ENCODE data around the gene ADCY7.

Gene ADCY7

DNA sequence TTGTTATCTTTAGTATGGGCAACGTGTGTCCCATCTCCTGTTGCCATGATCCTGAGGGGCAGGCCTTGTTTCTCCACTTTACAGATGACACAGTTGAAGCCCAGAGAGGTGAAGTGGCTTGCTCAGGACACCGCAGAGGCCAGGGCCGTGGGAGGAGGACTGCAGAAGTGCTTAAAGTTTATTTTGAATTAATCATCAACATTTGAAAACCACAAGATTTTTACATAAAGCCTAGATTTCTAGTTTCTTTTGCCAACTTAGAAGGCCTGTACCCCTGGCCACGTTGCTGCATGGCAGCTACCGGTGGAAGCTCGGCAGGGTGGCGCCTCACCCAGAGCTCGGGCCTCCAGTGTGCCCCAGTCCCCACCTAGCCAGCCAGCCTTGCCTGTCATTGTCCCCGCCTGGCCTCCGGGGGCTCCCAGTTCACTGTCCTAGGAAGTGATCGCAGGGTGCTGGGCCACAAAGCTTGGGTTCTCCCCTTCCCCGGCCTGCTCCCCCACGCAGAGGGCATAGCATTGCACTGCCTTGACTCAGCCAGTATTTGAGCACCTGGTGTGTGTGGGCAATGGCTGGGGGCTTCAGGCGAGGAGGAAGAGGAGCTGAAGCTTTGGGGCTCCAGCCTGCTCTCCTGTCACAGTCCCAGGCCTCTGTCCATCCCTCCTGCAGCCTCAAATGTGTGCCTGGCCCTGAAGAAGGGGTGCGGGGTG, 14.8 kb upstream of the ADCY7 start:
- no peak overlapping the region for H3K4me3 ChIP-seq (ENCODE audit: low read depth, low read length)
- H3K9me3 ChIP-seq (ENCODE audit: control insufficient read depth, insufficient read depth, low read depth, low read length): no peaks in the 10 kb centered on the region
- no peaks in the 10 kb centered on the region for H3K36me3 ChIP-seq (ENCODE audit: control insufficient read depth, insufficient read depth, low read length)
- no peaks in the 10 kb centered on the region for H3K27me3 ChIP-seq (ENCODE audit: control insufficient read depth, insufficient read depth, low read length)
- peaks cover 16% of the 10 kb centered on the region for H3K4me1 ChIP-seq (ENCODE audit: control insufficient read depth, insufficient read depth, low read length)
- no peak overlapping the region for H3K27ac ChIP-seq (ENCODE audit: low read depth, low read length)
- no peak overlapping the region for H3K9ac ChIP-seq (ENCODE audit: low read length)

DNA sequence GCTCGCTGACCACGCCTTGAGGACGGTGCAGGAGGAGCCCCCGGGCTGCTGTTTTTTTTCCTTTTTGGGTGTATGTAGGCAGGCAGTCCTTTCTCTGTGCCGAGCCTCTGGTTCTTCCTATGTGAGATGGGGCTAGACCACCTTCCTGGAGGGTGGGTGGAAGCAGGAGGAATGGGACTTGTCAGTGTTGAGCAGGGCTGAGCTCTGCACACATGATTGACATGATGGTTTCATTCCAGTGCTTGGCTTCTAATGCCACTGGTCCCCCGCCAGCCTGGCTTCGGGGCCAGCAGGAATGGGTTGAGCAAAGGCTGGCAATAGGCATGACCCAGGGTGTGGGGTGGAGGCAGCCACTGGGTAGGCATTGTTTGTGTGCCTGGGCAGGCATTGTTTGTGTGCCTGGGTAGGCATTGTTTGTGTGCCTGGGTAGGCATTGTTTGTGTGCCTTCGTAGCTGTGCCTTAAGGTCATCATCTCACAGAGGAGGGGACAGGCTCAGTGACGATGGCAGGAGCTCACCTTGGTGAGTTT, 14.2 kb upstream of the ADCY7 start:
- no peak overlapping the region for H3K9ac ChIP-seq (ENCODE audit: low read length)
- no peaks in the 10 kb centered on the region for H3K27me3 ChIP-seq (ENCODE audit: control insufficient read depth, insufficient read depth, low read length)
- H3K36me3 ChIP-seq (ENCODE audit: control insufficient read depth, insufficient read depth, low read length): no peaks in the 10 kb centered on the region
- no peak overlapping the region for H3K4me3 ChIP-seq (ENCODE audit: low read depth, low read length)
- H3K4me1 ChIP-seq (ENCODE audit: control insufficient read depth, insufficient read depth, low read length): peaks cover 16% of the 10 kb centered on the region
- no peak overlapping the region for H3K27ac ChIP-seq (ENCODE audit: low read depth, low read length)
- no peaks in the 10 kb centered on the region for H3K9me3 ChIP-seq (ENCODE audit: control insufficient read depth, insufficient read depth, low read depth, low read length)

DNA sequence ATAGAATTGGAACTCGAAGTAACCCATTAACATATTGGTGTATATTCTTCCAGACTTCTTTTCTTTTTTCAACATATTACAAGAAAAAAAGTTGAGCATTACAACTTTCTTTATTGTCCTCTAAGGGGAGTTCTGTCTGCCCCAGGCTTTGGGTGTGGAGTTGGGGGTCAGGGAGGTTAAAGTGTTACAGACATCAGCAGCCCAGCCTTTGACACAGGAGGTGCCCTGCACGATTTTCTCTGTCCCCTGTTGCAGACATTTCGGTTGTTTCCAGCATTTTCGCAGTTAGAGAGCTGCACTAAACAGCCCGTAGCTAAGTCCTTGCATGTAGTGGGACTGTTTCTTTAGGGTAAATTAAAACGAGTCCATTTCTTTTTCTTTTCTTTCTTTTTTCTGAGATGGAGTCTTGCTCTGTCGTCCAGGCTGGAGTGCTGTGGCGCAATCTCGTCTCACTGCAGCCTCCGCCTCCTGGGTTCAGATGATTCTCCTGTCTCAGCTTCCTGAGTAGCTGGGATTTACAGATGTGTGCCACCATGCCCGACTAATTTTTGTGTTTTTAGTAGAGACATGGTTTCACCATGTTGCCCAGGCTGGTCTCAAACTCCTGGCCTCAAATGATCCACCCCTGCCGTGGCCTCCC, 13.4 kb upstream of the ADCY7 start:
- H3K27ac ChIP-seq (ENCODE audit: low read depth, low read length): no peak overlapping the region
- no peak overlapping the region for H3K9ac ChIP-seq (ENCODE audit: low read length)

DNA sequence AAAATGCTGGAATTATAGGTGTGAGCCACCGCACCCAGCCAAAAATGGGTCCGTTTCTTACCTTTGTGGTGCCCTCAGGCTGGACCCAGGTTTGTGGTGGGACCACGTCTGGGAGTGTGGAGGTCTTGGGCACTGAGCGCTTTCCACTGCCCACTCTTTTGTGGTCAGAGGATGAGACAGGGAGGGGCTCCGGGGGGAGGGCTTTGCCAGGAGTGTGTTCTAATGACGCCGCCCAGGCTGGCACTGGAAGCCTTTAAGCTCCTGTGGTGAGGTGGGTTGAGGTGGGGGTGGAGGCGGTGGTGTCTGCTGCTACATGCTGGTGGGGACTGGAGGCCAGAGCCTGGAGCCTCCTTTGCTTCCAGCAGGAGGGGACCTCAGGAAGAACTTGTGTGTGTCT, 12.8 kb upstream of the ADCY7 start:
- Histone ChIP-seq H3K27me3 (ENCODE audit: control insufficient read depth, insufficient read depth, low read length) (no peaks in the 10 kb centered on the region), H3K36me3 (ENCODE audit: control insufficient read depth, insufficient read depth, low read length) (no peaks in the 10 kb centered on the region), H3K9me3 (ENCODE audit: control insufficient read depth, insufficient read depth, low read depth, low read length) (no peaks in the 10 kb centered on the region), H3K4me1 (ENCODE audit: control insufficient read depth, insufficient read depth, low read length) (peaks cover 9% of the 10 kb centered on the region; the same call in 1 of the 2 replicates), H3K27ac (ENCODE audit: low read depth, low read length) (no peak overlapping the region), H3K4me3 (ENCODE audit: low read depth, low read length) (no peak overlapping the region), H3K9ac (ENCODE audit: low read length) (no peak overlapping the region)

More for the DNA sequence above, 13.4 kb upstream of the ADCY7 start:
- no peaks in the 10 kb centered on the region for H3K27me3 ChIP-seq (ENCODE audit: control insufficient read depth, insufficient read depth, low read length)
- no peaks in the 10 kb centered on the region for H3K36me3 ChIP-seq (ENCODE audit: control insufficient read depth, insufficient read depth, low read length)
- H3K9me3 ChIP-seq (ENCODE audit: control insufficient read depth, insufficient read depth, low read depth, low read length): no peaks in the 10 kb centered on the region
- H3K4me1 ChIP-seq (ENCODE audit: control insufficient read depth, insufficient read depth, low read length): peaks cover 13% of the 10 kb centered on the region
- H3K4me3 ChIP-seq (ENCODE audit: low read depth, low read length): no peak overlapping the region

DNA sequence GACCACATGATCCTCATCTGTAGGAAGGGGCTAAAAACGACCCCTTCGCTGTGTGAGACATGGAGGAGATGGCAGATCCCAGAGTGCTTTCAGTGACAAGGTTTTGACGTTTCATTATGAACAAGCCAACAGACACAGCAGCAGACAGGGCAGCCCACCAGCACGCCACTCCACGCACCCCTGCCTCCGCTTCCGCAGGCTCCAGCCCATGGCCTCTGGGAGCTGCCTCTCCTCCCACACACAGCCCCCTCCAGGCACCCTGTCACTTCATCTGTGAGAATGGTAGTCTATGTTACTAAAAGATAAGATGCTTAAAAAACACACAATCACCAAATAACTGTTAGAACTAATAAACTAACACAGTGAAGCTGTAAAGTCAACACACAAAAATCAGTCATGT, 12.3 kb upstream of the ADCY7 start:
- Histone ChIP-seq H3K27me3 (ENCODE audit: control insufficient read depth, insufficient read depth, low read length) (no peaks in the 10 kb centered on the region), H3K4me3 (ENCODE audit: low read depth, low read length) (no peak overlapping the region), H3K9me3 (ENCODE audit: control insufficient read depth, insufficient read depth, low read depth, low read length) (no peaks in the 10 kb centered on the region), H3K4me1 (ENCODE audit: control insufficient read depth, insufficient read depth, low read length) (peaks cover 12% of the 10 kb centered on the region; the same call in 1 of the 2 replicates), H3K36me3 (ENCODE audit: control insufficient read depth, insufficient read depth, low read length) (no peaks in the 10 kb centered on the region), H3K9ac (ENCODE audit: low read length) (no peak overlapping the region), H3K27ac (ENCODE audit: low read depth, low read length) (no peak overlapping the region)

DNA sequence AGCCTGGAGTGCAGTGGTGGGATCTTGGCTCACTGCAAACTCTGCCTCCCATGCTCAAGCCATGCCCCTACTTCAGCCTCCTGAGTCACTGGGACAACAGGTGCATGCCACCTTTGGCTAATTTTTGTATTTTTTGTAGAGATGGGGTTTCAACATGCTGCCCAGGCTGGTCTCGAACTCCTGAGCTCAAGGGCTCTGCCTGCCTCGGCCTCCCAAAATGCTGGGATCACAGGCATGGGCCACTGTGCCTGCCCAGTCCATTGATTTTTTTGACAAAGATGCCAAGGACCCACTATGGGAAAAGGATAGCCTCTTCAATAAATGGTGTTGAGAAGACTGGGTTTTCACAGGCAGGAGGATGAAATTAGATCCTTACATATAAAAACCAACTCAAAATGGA, 10.8 kb upstream of the ADCY7 start:
- H3K9me3 ChIP-seq (ENCODE audit: control insufficient read depth, insufficient read depth, low read depth, low read length): no peaks in the 10 kb centered on the region
- peaks cover 19% of the 10 kb centered on the region; the same call in 1 of the 2 replicates for H3K4me1 ChIP-seq (ENCODE audit: control insufficient read depth, insufficient read depth, low read length)
- H3K36me3 ChIP-seq (ENCODE audit: control insufficient read depth, insufficient read depth, low read length): no peaks in the 10 kb centered on the region
- H3K9ac ChIP-seq (ENCODE audit: low read length): no peak overlapping the region
- no peak overlapping the region for H3K4me3 ChIP-seq (ENCODE audit: low read depth, low read length)
- H3K27me3 ChIP-seq (ENCODE audit: control insufficient read depth, insufficient read depth, low read length): no peaks in the 10 kb centered on the region
- no peak overlapping the region for H3K27ac ChIP-seq (ENCODE audit: low read depth, low read length)

DNA sequence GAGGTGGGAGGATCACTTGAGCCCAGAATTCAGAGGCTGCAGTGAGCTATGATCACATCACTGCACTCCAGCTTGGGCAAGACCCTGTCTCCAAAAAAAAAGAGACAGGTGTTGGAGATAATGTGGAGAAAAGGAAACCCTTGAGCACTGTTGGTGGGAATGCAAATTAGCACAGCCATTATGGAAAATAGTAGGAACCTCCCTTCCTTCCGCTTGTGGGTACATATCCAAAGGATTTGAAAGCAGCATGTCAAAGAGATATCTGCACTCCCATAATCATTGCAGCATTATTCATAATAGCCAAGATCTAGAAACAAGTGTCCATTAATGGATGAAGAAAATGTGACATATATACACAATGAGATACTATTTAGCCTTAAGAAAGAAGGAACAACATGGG, 9.7 kb upstream of the ADCY7 start:
- Histone ChIP-seq H3K4me3 (ENCODE audit: low read depth, low read length) (no peak overlapping the region), H3K36me3 (ENCODE audit: control insufficient read depth, insufficient read depth, low read length) (no peaks in the 10 kb centered on the region), H3K4me1 (ENCODE audit: control insufficient read depth, insufficient read depth, low read length) (peaks cover 19% of the 10 kb centered on the region; the same call in 1 of the 2 replicates), H3K27ac (ENCODE audit: low read depth, low read length) (no peak overlapping the region), H3K9me3 (ENCODE audit: control insufficient read depth, insufficient read depth, low read depth, low read length) (no peaks in the 10 kb centered on the region), H3K27me3 (ENCODE audit: control insufficient read depth, insufficient read depth, low read length) (no peaks in the 10 kb centered on the region), H3K9ac (ENCODE audit: low read length) (no peak overlapping the region)

DNA sequence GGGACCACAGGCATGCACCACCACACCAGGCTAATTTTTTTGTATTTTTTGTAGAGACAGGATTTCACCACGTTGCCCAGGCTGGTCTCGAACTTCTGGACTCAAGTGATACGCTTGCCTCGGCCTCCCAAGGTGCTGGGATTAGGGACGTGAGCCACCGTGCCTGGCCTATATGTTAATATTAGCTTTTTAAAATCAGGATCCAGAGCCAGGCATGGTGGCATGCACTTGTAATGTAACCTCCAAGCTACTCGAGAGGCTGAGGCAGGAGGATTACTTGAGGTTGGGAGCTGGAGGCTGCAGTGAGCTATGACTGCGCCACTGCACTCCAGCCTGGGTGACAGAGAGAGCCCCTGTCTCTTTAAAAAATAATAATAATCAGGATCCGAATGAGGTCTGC, 8.5 kb upstream of the ADCY7 start:
- no peaks in the 10 kb centered on the region for H3K9me3 ChIP-seq (ENCODE audit: control insufficient read depth, insufficient read depth, low read depth, low read length)
- no peaks in the 10 kb centered on the region for H3K36me3 ChIP-seq (ENCODE audit: control insufficient read depth, insufficient read depth, low read length)
- H3K27me3 ChIP-seq (ENCODE audit: control insufficient read depth, insufficient read depth, low read length): no peaks in the 10 kb centered on the region
- H3K9ac ChIP-seq (ENCODE audit: low read length): no peak overlapping the region
- H3K4me1 ChIP-seq (ENCODE audit: control insufficient read depth, insufficient read depth, low read length): peaks cover 19% of the 10 kb centered on the region; the same call in 1 of the 2 replicates
- no peak overlapping the region for H3K4me3 ChIP-seq (ENCODE audit: low read depth, low read length)
- H3K27ac ChIP-seq (ENCODE audit: low read depth, low read length): no peak overlapping the region

DNA sequence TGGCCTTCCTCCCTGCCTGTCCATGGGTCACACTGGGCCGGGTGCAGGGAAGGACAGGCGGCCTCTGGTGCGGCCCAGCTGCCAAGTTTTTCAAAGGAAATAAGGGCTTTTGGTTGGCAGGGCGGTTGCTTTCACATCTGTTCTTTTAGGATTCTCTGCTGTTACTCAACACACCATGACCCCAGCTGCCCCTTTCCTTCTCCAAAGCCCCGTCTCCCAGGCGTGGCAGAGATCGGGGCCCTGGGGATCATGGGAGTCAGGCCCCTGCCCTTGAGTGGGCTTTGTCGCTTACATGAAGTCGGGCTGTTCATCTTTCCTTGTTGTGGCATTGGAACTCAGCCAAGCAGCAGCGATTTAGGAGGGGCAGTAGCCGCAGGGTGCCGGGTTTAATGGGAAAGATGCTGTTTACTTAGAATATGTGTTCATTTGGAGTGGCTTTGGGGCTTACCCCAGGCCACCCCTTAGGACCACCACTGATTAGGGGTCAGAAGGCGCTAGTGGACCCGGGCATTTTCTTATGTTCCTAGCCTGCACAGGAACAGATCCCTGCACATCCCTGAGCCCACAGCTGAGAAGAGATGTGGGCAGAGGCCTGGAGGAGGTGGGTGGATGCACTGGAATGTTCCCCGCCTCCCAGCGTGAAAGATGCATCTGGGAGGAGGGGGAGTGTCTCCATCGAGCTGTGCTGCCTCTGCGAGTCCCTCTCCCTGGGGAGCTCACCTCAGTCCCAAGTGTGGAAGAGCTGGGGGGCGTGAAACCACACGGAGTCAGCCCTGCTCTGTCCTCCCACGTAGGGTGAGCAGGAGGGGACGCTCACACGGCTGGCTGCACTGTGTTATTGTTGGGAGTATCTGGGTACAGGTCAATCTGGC, 6.8 kb upstream of the ADCY7 start:
- H3K27me3 ChIP-seq (ENCODE audit: control insufficient read depth, insufficient read depth, low read length): no peaks in the 10 kb centered on the region
- no peak overlapping the region for H3K9ac ChIP-seq (ENCODE audit: low read length)
- no peak overlapping the region for H3K27ac ChIP-seq (ENCODE audit: low read depth, low read length)
- H3K4me1 ChIP-seq (ENCODE audit: control insufficient read depth, insufficient read depth, low read length): peaks cover 14% of the 10 kb centered on the region; the same call in 1 of the 2 replicates
- H3K9me3 ChIP-seq (ENCODE audit: control insufficient read depth, insufficient read depth, low read depth, low read length): no peaks in the 10 kb centered on the region
- no peak overlapping the region for H3K4me3 ChIP-seq (ENCODE audit: low read depth, low read length)
- no peaks in the 10 kb centered on the region for H3K36me3 ChIP-seq (ENCODE audit: control insufficient read depth, insufficient read depth, low read length)

DNA sequence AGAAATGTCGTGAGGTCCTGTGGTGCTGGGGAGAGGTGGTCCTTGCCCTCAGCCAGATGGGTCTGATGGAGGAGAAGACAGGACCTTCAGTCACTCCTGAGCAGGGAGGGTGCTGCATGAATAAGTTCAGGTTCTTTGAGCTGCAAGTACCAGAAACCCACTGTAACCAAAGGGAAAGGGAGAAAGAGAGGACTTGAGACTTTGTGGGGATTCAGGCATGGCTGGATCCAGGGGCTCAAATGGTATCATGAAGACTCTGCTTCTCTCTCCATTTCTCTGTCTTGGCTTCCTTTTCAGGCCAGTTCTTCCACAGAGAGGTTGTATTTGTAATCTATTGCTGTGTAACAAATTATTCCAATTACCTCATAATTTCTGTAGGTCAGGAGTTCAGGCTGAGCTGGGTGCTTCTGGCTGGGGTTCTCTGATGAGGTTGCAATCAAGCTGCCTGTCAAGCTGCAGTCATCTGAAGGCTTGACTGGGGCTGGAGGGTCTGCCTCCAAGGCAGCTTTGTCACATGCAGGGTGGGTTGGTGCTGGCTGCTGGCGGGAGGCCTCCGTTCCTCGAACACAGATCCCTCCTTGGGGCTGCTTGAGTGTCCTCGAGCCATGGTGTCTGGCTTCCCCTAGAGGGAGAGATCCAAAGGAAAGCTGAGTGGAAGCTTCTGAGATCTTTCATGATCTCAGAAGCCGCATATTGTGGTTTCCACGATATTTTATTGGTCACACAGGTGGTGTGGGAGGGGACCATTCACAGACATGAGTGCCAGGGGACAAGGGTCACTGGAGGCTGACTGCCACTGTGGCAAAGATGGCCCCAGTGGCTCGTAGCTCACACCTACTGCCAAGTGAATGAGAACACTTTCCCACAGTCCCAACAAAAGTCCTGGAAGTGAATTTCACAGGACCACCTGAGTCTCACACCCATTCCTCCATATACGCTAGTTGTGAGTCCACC, 5.9 kb upstream of the ADCY7 start:
- no peak overlapping the region for H3K27ac ChIP-seq (ENCODE audit: low read depth, low read length)
- H3K36me3 ChIP-seq (ENCODE audit: control insufficient read depth, insufficient read depth, low read length): no peaks in the 10 kb centered on the region
- no peak overlapping the region for H3K9ac ChIP-seq (ENCODE audit: low read length)
- H3K9me3 ChIP-seq (ENCODE audit: control insufficient read depth, insufficient read depth, low read depth, low read length): no peaks in the 10 kb centered on the region
- peaks cover 16% of the 10 kb centered on the region; the same call in 1 of the 2 replicates for H3K4me1 ChIP-seq (ENCODE audit: control insufficient read depth, insufficient read depth, low read length)
- H3K4me3 ChIP-seq (ENCODE audit: low read depth, low read length): no peak overlapping the region
- no peaks in the 10 kb centered on the region for H3K27me3 ChIP-seq (ENCODE audit: control insufficient read depth, insufficient read depth, low read length)
